Kidney tubule cell (primary cell): ENCODE measurements around the gene ARHGAP1.

Experiments used
- DNase-seq: peaks from one replicate; pipeline ENCODE4 v3.0.0-alpha.2; 2018; ENCODE audit warnings: low spot score

ARHGAP1 gene

GRCh38 chr11:46694072-46694471, 6.3 kb downstream of the ARHGAP1 start:
- DNase-seq = no peak

- peak; percentile 90 for DNase-seq
These were observed 6.8 kb downstream of the ARHGAP1 start for GRCh38 chr11:46693597-46694012.

GRCh38 chr11:46692450-46692849, 8.0 kb downstream of the ARHGAP1 start:
- DNase-seq = peak; percentile 85

- DNase-seq = no peak
These were observed 9.7 kb downstream of the ARHGAP1 start for GRCh38 chr11:46690702-46691101.

GRCh38 chr11:46686886-46687795, 13.3 kb downstream of the ARHGAP1 start:
- peak; percentile 29 for DNase-seq

- DNase-seq = no peak
These were observed 16.1 kb downstream of the ARHGAP1 start for GRCh38 chr11:46684367-46684766.

GRCh38 chr11:46682773-46683752, 17.4 kb downstream of the ARHGAP1 start:
- DNase-seq = peak; percentile 35

- no peak for DNase-seq
These were observed 18.6 kb downstream of the ARHGAP1 start for GRCh38 chr11:46681814-46682213.

- no peak for DNase-seq
These were observed 19.6 kb downstream of the ARHGAP1 start for GRCh38 chr11:46680815-46681214.

GRCh38 chr11:46680164-46680760, 20.2 kb downstream of the ARHGAP1 start:
- no peak for DNase-seq

GRCh38 chr11:46679241-46680163, 20.9 kb downstream of the ARHGAP1 start:
- no peak for DNase-seq

- DNase-seq = no peak
These were observed 21.7 kb downstream of the ARHGAP1 start for GRCh38 chr11:46678741-46679130.

- no peak for DNase-seq
These were observed 22.3 kb downstream of the ARHGAP1 start for GRCh38 chr11:46677991-46678740.

- DNase-seq = no peak
These were observed 23.2 kb downstream of the ARHGAP1 start for GRCh38 chr11:46677169-46677568.

- no peak for DNase-seq
These were observed 23.8 kb downstream of the ARHGAP1 start for GRCh38 chr11:46676436-46677158.

- DNase-seq = no peak
These were observed 24.5 kb downstream of the ARHGAP1 start for GRCh38 chr11:46675949-46676348.

- peak; percentile 49 for DNase-seq
These were observed 25.0 kb downstream of the ARHGAP1 start for GRCh38 chr11:46675288-46675851.

- DNase-seq = no peak
These were observed 25.7 kb downstream of the ARHGAP1 start for GRCh38 chr11:46674463-46675287.
